ENCODE data around the gene GRB14.

The GRB14 gene

DNA sequence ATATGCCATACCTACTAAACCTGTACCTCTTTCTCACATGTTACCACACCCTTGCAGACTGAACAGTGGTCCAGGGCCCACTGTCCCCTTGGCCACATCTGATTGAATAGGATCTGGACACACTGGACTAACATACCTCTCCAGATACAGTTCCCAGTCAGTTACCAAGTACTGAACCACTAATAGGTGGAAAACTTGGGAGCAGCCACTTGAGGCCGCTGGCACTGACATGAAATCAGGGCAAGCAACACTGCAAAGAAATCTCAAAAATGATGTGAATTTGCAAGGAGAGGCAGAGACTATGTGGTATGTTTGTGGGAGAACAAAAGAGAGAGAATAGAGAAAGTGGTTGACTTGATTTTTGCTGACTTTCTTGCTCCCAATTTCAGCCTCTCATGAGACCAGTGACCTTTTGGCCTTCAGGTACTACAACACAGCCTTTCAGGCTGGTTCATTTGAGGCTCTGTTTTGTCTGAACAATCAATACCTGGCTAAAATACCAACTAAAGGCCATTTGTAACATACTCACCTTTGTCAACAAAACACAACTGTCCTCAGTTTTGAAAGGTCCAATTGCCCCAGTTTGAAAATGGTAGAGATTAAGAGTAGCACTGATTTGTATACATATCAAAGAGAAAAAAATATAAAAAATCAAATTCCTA, 7.8 kb downstream of the GRB14 start:
- no peak for DNase-seq (ENCODE audit: low read depth)

GRCh38 chr2:164609790-164610189, 11.5 kb downstream of the GRB14 start:
- DNase-seq (ENCODE audit: low read depth): no peak

DNA sequence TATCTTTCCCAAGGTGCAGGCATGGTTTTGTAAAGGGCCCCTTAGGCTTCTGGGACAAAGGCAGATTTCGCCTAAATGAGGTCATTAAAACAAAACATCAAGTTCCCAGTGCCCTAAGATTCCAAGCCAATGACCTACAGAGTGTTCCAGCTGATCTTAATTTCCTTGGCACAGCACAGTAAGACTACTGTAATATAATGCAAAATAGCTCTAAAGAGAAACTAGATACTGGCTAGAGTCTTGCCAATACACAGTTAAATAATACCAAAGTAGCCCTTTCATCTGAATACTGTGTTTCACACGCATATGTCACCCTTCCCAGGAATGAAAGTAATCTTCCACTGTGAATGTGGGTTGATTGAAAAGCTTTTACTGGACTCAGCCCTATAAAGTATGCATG, 14.7 kb downstream of the GRB14 start:
- no peak for DNase-seq (ENCODE audit: low read depth)

DNA sequence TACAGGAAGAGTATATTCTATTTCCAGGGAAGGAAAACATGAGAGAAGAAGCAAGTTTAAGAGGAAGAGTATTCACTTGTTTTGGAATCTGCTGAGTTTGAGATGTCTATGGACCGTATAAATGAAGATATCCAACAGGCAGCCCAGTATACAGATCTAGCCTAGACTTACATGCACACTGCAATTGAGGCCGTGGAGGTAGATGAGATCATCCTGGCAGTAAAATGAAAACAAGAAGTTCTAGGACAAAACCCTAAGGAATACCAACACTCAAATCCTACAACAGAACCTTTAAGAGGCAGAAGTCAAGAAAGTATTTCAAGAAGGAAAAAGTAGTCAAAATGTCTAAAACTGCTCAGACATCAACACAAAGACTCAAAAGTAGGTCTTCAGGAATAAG, 16.0 kb downstream of the GRB14 start:
- no peak for DNase-seq (ENCODE audit: low read depth)

- no peak for DNase-seq (ENCODE audit: low read depth)
Measured at GRCh38 chr2:164600763-164601162, 20.5 kb downstream of the GRB14 start.

DNA sequence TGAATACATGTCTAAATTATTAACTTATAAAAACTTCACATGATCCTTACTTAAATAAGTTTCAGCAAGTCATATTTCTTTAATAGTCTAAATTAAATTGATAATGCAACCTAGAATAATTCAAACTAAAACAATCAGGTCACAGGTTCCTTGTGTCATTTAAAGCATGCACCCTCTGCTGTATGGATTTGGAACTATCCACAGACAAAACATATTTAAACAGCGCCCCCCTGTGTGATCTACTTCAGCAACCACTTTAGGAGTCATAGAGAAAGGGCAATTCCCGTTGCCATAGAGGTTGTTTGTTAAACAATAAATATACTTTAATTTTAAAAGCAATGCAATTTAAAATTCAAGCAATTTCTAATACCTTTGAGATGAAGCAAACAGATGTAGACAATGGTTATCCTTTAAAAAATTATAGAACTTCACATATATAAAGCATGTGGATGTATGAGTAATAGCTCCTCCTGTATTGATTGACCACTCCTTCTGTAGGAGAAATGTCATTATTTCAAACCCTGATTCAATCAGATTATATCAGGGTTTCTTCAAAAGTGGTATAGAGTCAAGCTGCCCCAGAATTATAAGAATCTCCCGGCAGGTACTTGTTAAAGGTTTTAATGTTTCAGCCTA, 21.2 kb downstream of the GRB14 start:
- DNase-seq (ENCODE audit: low read depth): peak; percentile 75

DNA sequence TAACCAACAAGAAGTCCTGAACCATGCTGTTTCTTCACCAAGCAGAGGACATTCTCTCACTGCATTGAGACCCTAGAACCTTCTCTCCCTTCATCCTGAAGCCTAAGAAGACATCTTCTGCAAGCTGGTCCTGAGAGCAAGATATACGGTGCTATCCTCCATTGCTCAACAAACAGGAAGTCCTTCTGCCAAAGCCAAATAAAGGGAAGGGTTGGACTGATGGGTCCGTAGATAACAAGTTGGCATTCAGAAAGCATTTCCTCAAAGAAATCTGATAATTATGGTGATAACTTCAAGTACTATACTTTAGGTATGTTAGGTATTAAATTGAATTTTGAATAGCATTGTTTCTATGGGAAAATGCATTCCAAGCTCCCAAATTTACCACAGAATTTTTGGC, 23.3 kb downstream of the GRB14 start:
- DNase-seq (ENCODE audit: low read depth): no peak

DNA sequence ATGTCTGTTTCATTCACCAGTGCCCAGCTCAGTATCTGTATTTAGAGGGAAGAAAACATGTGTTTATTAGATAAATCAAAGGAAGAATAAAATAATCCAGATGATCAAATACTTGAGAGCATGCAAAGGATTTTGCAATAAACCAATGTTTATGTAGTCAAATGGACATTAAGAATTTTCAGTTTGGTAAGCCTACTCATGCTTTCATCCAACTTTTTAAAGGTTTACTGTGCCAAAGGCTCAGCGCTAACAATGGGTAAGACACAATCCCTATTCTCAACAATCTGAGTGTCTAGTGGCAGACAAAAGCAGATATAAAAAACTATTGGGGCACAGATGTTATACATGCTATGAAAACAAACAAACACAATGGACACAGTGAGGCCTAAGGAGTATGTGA, 26.3 kb downstream of the GRB14 start:
- no peak for DNase-seq (ENCODE audit: low read depth)

DNA sequence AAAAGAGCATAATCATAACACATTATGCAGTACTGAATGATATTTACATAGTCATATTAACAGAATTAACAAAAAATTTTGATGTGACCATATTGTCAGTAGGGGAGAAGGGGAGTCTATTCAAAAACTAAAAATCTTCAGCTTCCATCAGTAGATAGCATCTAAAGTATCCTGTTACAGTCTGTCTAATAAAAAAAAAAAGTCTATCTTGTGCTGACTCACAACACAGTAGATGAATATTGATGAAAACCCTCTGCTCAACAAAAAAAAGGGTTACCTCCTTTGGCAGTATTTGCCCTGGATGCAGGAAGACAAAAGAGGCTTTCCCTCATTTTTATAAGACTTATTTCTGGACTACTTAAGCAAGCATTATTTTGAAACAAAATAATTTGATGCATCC, 27.3 kb downstream of the GRB14 start:
- DNase-seq (ENCODE audit: low read depth): no peak

DNA sequence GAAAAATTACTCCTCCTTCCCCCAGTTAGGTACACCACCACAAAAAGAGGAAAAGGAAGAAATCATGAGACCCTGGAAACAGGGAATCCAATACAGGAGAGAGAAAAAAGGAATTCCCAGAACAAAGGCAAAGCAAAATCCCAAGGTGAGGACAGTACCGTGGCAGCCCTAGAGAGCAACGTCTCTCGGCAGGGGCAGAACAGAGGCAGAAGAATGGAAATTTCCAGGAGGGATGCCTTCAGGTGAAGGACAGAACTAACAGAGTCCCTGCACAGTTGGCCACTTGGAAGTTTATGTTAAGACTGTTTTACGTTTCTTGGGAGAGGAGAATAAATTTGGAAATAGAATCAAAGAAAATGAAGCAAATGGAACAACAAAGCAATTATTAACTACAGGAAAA, 27.7 kb downstream of the GRB14 start:
- DNase-seq (ENCODE audit: low read depth): no peak

DNA sequence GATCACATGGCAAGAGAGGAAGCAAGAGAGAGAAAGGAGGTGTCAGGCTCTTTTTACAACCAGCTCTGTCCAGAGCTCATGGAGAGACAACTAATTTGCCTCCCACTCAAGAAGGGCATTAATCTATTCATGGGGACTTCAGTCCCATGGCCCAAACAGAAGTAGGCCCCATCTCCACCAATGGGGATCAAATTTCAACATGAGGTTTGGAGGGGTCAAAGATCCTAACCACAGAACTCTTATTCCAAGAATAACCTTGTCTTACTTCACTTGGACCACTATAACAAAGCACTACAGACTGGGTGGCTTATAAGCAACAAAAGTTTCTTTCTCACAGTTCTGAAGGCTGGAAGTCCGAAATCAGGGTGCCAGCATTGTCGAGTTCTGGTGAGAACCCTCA, 31.8 kb downstream of the GRB14 start:
- DNase-seq (ENCODE audit: low read depth): no peak

GRCh38 chr2:164581050-164581449, 40.2 kb downstream of the GRB14 start:
- DNase-seq (ENCODE audit: low read depth): no peak

- DNase-seq (ENCODE audit: low read depth): no peak
Measured at GRCh38 chr2:164574931-164575330, 46.4 kb downstream of the GRB14 start.

DNA sequence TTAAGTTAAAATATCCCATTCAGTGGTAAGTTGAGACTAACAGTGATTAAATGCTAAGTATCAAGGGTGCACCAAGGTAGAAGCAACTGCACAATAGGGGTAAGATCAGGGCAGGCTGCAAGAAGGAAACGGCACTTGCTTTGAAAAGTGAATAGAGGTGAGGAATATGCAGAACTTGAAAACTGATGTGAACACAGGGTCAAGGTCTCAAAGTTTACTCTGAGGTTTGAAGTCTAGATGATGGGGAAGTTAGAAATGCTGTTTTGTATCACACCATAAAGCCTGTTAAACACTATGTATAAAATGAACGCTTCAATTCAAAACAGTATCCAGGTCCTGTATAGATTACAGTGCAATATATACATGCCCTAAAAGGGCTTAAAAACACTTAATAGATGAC, 50.8 kb downstream of the GRB14 start:
- no peak for DNase-seq (ENCODE audit: low read depth)

GRCh38 chr2:164569378-164569777, 51.9 kb downstream of the GRB14 start:
- DNase-seq (ENCODE audit: low read depth): no peak

DNA sequence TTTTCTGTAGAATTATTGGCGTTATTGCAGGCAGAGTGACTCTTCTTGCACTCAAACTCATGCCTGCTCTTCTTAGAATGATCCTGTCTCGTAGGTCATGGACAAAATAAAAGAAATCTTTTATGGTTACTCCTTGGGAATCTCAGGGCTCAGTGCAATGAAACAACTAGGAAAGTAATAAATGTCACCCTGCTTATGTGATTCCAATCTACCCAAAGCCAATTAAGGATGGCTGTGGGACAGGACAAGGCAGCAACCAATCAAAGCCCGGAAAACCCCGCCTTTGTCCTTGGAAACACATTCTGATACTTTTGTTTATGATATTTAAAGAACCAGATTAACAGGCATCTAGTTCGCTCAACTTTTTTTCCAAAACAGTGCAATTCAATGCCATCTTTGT, 53.0 kb downstream of the GRB14 start:
- DNase-seq (ENCODE audit: low read depth): no peak

- DNase-seq (ENCODE audit: low read depth): no peak
Measured at GRCh38 chr2:164567335-164567989, 53.8 kb downstream of the GRB14 start.

GRCh38 chr2:164565359-164565758, 55.9 kb downstream of the GRB14 start:
- no peak for DNase-seq (ENCODE audit: low read depth)

DNA sequence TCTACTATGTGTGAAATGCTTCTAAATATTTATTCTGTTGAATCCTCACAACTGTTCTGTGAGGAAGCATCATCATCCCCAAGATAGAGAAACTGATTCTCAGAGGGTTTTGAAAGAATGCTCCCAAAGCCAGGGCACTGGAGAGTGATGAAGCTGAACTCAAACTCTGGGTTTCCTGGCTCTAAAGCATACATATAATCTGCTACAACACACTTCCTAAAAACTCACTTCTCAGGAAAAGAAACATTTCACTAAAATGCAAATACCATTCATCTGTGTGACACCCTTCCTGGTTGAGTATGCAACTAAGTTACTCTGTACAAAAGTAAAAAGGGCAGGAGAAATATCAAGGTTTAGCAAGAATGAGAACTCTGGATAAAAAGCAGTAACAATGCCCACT, 58.6 kb downstream of the GRB14 start:
- no peak for DNase-seq (ENCODE audit: low read depth)

- DNase-seq (ENCODE audit: low read depth): no peak
Measured at GRCh38 chr2:164561991-164562390, 59.3 kb downstream of the GRB14 start.

DNA sequence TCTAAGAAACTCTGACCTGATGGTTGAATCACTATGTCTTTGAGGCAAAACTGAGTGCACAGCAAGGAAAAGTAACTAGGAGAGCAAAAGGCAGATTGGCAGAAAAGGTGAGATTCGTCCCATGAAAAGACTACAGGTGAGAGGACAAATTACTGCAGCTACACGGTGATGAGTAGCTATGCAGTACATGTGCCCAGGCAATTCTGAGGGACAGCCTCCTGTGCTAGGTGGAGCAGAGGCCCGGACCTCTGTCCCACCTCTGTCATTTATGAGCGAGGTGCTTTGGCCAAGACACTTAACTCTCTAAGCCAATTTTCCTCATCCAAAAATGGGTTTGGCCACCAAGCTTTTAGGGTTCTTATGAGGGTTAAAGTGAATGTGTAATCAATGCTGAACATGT, 59.9 kb downstream of the GRB14 start:
- DNase-seq (ENCODE audit: low read depth): no peak

GRCh38 chr2:164560902-164561301, 60.4 kb downstream of the GRB14 start:
- no peak for DNase-seq (ENCODE audit: low read depth)

- DNase-seq (ENCODE audit: low read depth): peak; percentile 19
Measured at GRCh38 chr2:164560181-164560792, 61.0 kb downstream of the GRB14 start.
